ENCODE measurements around the gene ZNF536. TPM values are rescaled to one million over a fixed set of nuclear protein-coding genes. Genes with fewer than 3 reads are reported as not detected.

The ZNF536 gene
- polyA plus RNA-seq, 1 of the 3 experiments (the other 2 are of a cell fraction), result 0.41 TPM

DNA sequence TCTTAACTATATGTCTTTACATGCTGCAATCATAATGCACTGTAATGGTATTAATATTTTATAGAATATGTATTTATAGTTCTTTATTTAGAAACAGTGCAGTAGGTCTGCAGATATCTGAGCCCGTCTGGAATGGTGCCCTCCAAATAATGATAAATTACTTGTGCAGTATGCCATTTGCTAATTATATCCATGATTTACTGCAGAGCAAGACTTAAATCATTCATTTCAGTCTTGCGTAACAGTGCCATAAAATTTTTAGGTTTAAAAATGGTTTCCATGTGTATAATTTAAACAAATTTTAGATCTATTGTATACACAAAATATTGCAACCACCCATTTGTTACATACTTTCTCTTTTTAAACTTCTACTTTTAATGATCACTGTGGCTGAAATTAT is 175.1 kb downstream of the ZNF536 start (continued):
- TF ChIP-seq, protein P1, sequence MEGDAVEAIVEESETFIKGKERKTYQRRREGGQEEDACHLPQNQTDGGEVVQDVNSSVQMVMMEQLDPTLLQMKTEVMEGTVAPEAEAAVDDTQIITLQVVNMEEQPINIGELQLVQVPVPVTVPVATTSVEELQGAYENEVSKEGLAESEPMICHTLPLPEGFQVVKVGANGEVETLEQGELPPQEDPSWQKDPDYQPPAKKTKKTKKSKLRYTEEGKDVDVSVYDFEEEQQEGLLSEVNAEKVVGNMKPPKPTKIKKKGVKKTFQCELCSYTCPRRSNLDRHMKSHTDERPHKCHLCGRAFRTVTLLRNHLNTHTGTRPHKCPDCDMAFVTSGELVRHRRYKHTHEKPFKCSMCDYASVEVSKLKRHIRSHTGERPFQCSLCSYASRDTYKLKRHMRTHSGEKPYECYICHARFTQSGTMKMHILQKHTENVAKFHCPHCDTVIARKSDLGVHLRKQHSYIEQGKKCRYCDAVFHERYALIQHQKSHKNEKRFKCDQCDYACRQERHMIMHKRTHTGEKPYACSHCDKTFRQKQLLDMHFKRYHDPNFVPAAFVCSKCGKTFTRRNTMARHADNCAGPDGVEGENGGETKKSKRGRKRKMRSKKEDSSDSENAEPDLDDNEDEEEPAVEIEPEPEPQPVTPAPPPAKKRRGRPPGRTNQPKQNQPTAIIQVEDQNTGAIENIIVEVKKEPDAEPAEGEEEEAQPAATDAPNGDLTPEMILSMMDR (IDR thresholded peaks at IDR 0.05), result no peak

DNA sequence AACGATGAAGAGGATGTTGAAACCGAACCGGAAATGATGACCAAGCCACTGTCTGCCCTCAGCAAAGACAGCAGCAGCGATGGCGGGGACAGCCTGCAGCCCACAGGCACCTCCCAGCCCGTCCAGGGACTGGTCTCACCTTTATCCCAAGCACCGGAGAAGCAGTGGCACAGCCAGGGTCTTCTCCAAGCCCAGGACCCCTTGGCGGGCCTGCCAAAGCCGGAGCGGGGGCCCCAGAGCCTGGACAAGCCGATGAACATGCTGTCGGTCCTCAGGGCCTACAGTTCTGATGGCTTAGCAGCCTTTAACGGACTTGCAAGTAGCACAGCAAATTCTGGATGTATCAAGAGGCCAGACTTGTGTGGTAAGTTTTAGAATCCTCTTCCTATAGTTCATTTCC is 177.0 kb downstream of the ZNF536 start:
- Histone ChIP-seq H3K9ac (no peak overlapping the region), H3K4me1 (ENCODE audit: control insufficient read depth in 1 of 2, insufficient read depth in 2 of 2, low read depth in 1 of 2, low read length in 1 of 2) (peaks cover 0 to 11% of the 10 kb centered on the region in 2 experiments; a peak in 1 of 4 replicates), H3K9me2 (no peaks in the 10 kb centered on the region), H3K27ac (ENCODE audit: low read depth in 2 of 2, low read length in 1 of 2) (no peak overlapping the region), H3K27me3 (ENCODE audit: insufficient read depth) (no peaks in the 10 kb centered on the region), H3K79me2 (ENCODE audit: insufficient read depth) (no peaks in the 10 kb centered on the region), H4K20me1 (ENCODE audit: insufficient read depth) (no peaks in the 10 kb centered on the region), H3F3A (replicated peaks; ENCODE audit: insufficient read depth) (no peaks in the 10 kb centered on the region), H3K9me3 (no peaks in the 10 kb centered on the region), H2AFZ (ENCODE audit: low read depth) (no peak overlapping the region), H3K4me3 (ENCODE audit: low read depth in 2 of 2, low read length in 1 of 2) (no peak overlapping the region), H3K4me2 (no peak overlapping the region), H3K36me3 (replicated peaks in 1 of 2; ENCODE audit: control insufficient read depth in 1 of 2, insufficient read depth in 2 of 2, low read length in 1 of 2) (no peaks in the 10 kb centered on the region)
- no peak for TF ChIP-seq RXRA (IDR thresholded peaks at IDR 0.05; ENCODE audit: borderline replicate concordance, low read depth)
- TF ChIP-seq RCOR1 (IDR thresholded peaks at IDR 0.05; ENCODE audit: low read length), result no peak
- ChIA-PET POLR2A (no interaction called here), CTCF (no interaction called here)
- DNase-seq, result no peak
- 9% methylated on average over 5 of the region's 13 CpGs for whole genome bisulfite sequencing (ENCODE audit: low lambda C conversion rate)

DNA sequence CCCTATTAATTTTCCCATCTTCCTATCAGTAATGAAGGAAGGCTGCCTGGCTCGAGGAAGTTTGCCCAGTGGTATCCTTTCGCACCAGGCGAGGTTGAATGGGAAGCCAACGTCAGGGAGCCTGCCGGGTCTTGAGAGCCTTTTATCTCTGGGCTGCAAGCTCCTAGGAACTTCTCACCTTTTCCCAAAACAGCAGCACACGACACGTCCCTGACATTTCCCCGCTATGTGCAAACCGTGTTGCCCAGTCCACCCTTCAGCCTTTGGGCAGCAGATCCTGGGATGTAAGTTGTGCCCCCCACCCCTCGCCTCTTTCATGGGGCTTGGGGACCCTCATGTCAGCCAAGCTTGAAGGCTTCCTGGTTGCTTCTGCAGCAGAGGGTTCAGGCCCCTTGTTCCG is 179.1 kb downstream of the ZNF536 start:
- no peaks in the 10 kb centered on the region for H3K79me2 ChIP-seq (ENCODE audit: insufficient read depth)
- no peaks in the 10 kb centered on the region for H4K20me1 ChIP-seq (ENCODE audit: insufficient read depth)
- no peak overlapping the region for H3K4me2 ChIP-seq
- no peak for DNase-seq
- H3K27ac ChIP-seq (ENCODE audit: low read depth in 2 of 2, low read length in 1 of 2), result no peak overlapping the region
- ChIA-PET POLR2A (no interaction called here), CTCF (interaction anchor here (0.8 to 1.4 kb wide), 2 partner anchors 10 to 22 kb away, joined by 3 read pairs; no protein-coding TSS in a partner anchor)
- H3K4me3 ChIP-seq (ENCODE audit: low read depth in 2 of 2, low read length in 1 of 2), result no peak overlapping the region
- no peaks in the 10 kb centered on the region for H3K36me3 ChIP-seq (replicated peaks in 1 of 2; ENCODE audit: control insufficient read depth in 1 of 2, insufficient read depth in 2 of 2, low read length in 1 of 2)
- no peak overlapping the region for H2AFZ ChIP-seq (ENCODE audit: low read depth)
- H3K4me1 ChIP-seq (ENCODE audit: control insufficient read depth in 1 of 2, insufficient read depth in 2 of 2, low read depth in 1 of 2, low read length in 1 of 2), result peaks cover 0 to 21% of the 10 kb centered on the region in 2 experiments; a peak in 1 of 4 replicates
- TF ChIP-seq RCOR1 (IDR thresholded peaks at IDR 0.05; ENCODE audit: low read length) (no peak), EZH2phosphoT487 (IDR thresholded peaks at IDR 0.05; ENCODE audit: borderline replicate concordance, low read depth) (no peak), MEF2A (IDR thresholded peaks at IDR 0.05; ENCODE audit: borderline replicate concordance, low read depth) (no peak), JUND (IDR thresholded peaks at IDR 0.05) (no peak)
- TF ChIP-seq, protein P2, sequence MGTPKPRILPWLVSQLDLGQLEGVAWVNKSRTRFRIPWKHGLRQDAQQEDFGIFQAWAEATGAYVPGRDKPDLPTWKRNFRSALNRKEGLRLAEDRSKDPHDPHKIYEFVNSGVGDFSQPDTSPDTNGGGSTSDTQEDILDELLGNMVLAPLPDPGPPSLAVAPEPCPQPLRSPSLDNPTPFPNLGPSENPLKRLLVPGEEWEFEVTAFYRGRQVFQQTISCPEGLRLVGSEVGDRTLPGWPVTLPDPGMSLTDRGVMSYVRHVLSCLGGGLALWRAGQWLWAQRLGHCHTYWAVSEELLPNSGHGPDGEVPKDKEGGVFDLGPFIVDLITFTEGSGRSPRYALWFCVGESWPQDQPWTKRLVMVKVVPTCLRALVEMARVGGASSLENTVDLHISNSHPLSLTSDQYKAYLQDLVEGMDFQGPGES (IDR thresholded peaks at IDR 0.05; ENCODE audit: low read depth, low read length), result no peak
- H3K9me2 ChIP-seq, result no peaks in the 10 kb centered on the region
- no peaks in the 10 kb centered on the region for H3F3A ChIP-seq (replicated peaks; ENCODE audit: insufficient read depth)
- H3K9me3 ChIP-seq, result no peaks in the 10 kb centered on the region
- H3K9ac ChIP-seq, result no peak overlapping the region
- WGBS (ENCODE audit: low lambda C conversion rate), result 34% methylated on average over 10 of the region's 11 CpGs
- H3K27me3 ChIP-seq (ENCODE audit: insufficient read depth), result no peaks in the 10 kb centered on the region
